K562 (cell line): ENCODE measurements around the gene BRINP2. TPM values are rescaled to one million over a fixed set of nuclear protein-coding genes. Genes with fewer than 3 reads are reported as not detected.

Experiments
- ATAC-seq: fragments of 200-7000 bp; cut with Tn5 transposase; 3 replicates; pipeline ENCODE4 v1.9.1; 2020; ENCODE audit warnings: moderate library complexity
- BruUV-seq: library from RNA; stranded (reverse); fragments of 400-500 nt; replicated peaks from 2 replicates; lab custom pipeline; 2021; lab: Mats Ljungman, UMichigan
- CTCF ChIA-PET: fragments of 300-600 bp; formaldehyde crosslinking; extraction: SDS; loops from one replicate; lab custom pipeline; 2021; ENCODE audit warnings: low intra/inter-chr PET ratio; lab: Yijun Ruan, JAX
- POLR2A ChIA-PET: fragments of 300-600, 350-650 bp; sonication (Branson Sonifier 250); formaldehyde crosslinking; extraction: SDS; loops from one replicate; lab custom pipeline; 2021; ENCODE audit warnings: antibody characterized with exemption, inconsistent platforms; lab: Yijun Ruan, JAX
- DNase-seq, 4 experiments: peaks; one replicate each; pipeline versions ENCODE4 v3.0.0 to v3.0.0-alpha.2; 2011 to 2018; ENCODE audit warnings: low spot score in 3 of 4, mixed read lengths in 3 of 4; ENCODE audit errors: extremely low read depth in 1 of 4
- FAIRE-seq: peaks from 2 replicates; lab custom pipeline; 2011; peaks lifted over from hg19 to GRCh38; lab: Jason Lieb, UNC
- H2AFZ ChIP-seq: 2 replicates; pipeline ENCODE4 v1.6.0; 2011; ENCODE audit warnings: low read depth, low read length, control low read depth, inconsistent platforms
- H3K27ac ChIP-seq: fragments of 200-600 bp; 3 replicates; pipeline ENCODE4 v1.8.0; 2011; ENCODE audit warnings: low read depth, mild to moderate bottlenecking, control low read depth, inconsistent platforms, low read length, moderate library complexity, mixed read lengths; ENCODE audit errors: extremely low read depth
- H3K27me3 ChIP-seq, 2 experiments: fragments of 300-600 bp in 1 of 2; 2 replicates in 1 of 2; 3 replicates in 1 of 2; pipeline versions ENCODE4 v1.6.0 to v1.8.0; 2011; ENCODE audit warnings: inconsistent platforms in 2 of 2, low read length in 2 of 2, mild to moderate bottlenecking in 1 of 2, mixed read lengths in 1 of 2, moderate library complexity in 1 of 2; ENCODE audit not compliant: control insufficient read depth in 2 of 2, insufficient read depth in 2 of 2
- H3K36me3 ChIP-seq: fragments of 300-600 bp; 3 replicates; pipeline ENCODE4 v1.8.0; 2011; ENCODE audit warnings: mild to moderate bottlenecking, low read length, inconsistent platforms; ENCODE audit not compliant: control insufficient read depth, insufficient read depth
- H3K4me1 ChIP-seq, 2 experiments: fragments of 200-600 bp in 1 of 2; replicated peaks in 1 of 2; 2 replicates in 1 of 2; 3 replicates in 1 of 2; pipeline versions ENCODE4 v1.5.1 to v1.8.0; 2011; ENCODE audit warnings: inconsistent platforms in 2 of 2, low read length in 2 of 2, mild to moderate bottlenecking in 1 of 2, mixed read lengths in 1 of 2, moderate library complexity in 1 of 2; ENCODE audit not compliant: control insufficient read depth in 2 of 2, insufficient read depth in 2 of 2
- H3K4me2 ChIP-seq: 2 replicates; pipeline ENCODE4 v1.6.1; 2011; ENCODE audit warnings: low read length, control low read depth, inconsistent platforms, mixed read lengths; ENCODE audit not compliant: insufficient read depth
- H3K4me3 ChIP-seq: fragments of 200-600 bp; sonication (generic), shearing (Covaris generic); 2 replicates; pipeline ENCODE4 v1.5.1; 2016; ENCODE audit warnings: control low read depth, inconsistent platforms
- H3K79me2 ChIP-seq: fragments of 200-600 bp; 3 replicates; pipeline ENCODE4 v1.8.0; 2011; ENCODE audit warnings: low read length, inconsistent platforms; ENCODE audit not compliant: control insufficient read depth, insufficient read depth
- H3K9ac ChIP-seq, 2 experiments: 2 replicates each; pipeline versions ENCODE4 v1.6.0 to v1.6.1; 2011; ENCODE audit warnings: low read depth in 2 of 2, low read length in 2 of 2, control low read depth in 1 of 2, inconsistent platforms in 1 of 2, mild to moderate bottlenecking in 1 of 2, mixed read lengths in 1 of 2; ENCODE audit not compliant: insufficient read depth in 1 of 2
- H3K9me1 ChIP-seq: one replicate; pipeline ENCODE4 v1.6.0; 2011; ENCODE audit warnings: inconsistent platforms, mild to moderate bottlenecking, low read length, moderate library complexity; ENCODE audit not compliant: control insufficient read depth, insufficient read depth
- H3K9me3 ChIP-seq: replicated peaks from 2 replicates; pipeline ENCODE4 v1.5.1; 2011; ENCODE audit warnings: low read depth, low read length, inconsistent platforms; ENCODE audit not compliant: control insufficient read depth, insufficient read depth
- H4K20me1 ChIP-seq: replicated peaks from 2 replicates; pipeline ENCODE4 v1.6.1; 2011; ENCODE audit warnings: low read length, inconsistent platforms, mixed read lengths; ENCODE audit not compliant: control insufficient read depth, insufficient read depth
- ARID4B ChIP-seq: sonication (generic); formaldehyde crosslinking; IDR thresholded peaks from 2 replicates; pipeline ENCODE4 v1.8.0; 2022; ENCODE audit warnings: mild to moderate bottlenecking, missing genetic modification reagents
- BCL6 ChIP-seq: fragments of 250-450 bp; sonication (Bioruptor Pico); IDR thresholded peaks from 2 replicates; pipeline ENCODE4 v1.4.0; 2020
- CCNT2 ChIP-seq: IDR thresholded peaks from 2 replicates; pipeline ENCODE4 v1.6.1; 2011; ENCODE audit warnings: borderline replicate concordance, low read depth, mild to moderate bottlenecking, moderate library complexity, mixed read lengths, low read length; ENCODE audit not compliant: insufficient read length; ENCODE audit errors: extremely low read depth
- E2F8 ChIP-seq: fragments of 450-650 bp; IDR thresholded peaks from 2 replicates; pipeline ENCODE4 v1.7.1; 2018; ENCODE audit warnings: mild to moderate bottlenecking, low read depth; ENCODE audit not compliant: partially characterized antibody
- GABPB2 ChIP-seq: fragments of 250-450 bp; sonication (Bioruptor Pico); conservative IDR thresholded peaks from 2 replicates; pipeline ENCODE4 v1.5.1; 2021; ENCODE audit warnings: mild to moderate bottlenecking
- GATA2 ChIP-seq: sonication (generic); formaldehyde crosslinking; IDR thresholded peaks from 2 replicates; pipeline ENCODE4 v1.4.0; 2020; ENCODE audit warnings: mild to moderate bottlenecking, missing genetic modification reagents
- HDAC1 ChIP-seq, 2 experiments: fragments of 450-650 bp; IDR thresholded peaks; 2 replicates each; pipeline ENCODE4 v1.6.1; 2016 to 2017; ENCODE audit warnings: inconsistent platforms in 1 of 2, mild to moderate bottlenecking in 1 of 2, moderate library complexity in 1 of 2
- KLF13 ChIP-seq: fragments of 450-650 bp; IDR thresholded peaks from 2 replicates; pipeline ENCODE4 v1.6.1; 2016; ENCODE audit warnings: missing genetic modification characterization, low read depth, mild to moderate bottlenecking, missing compliant biosample characterization, moderate library complexity, borderline replicate concordance
- MLX ChIP-seq, 2 experiments: fragments of 450-650 bp in 1 of 2; sonication (generic) in 1 of 2; formaldehyde crosslinking; conservative IDR thresholded peaks; 2 replicates each; pipeline versions ENCODE4 v1.4.0 to v1.8.1; 2020 to 2022; ENCODE audit warnings: mild to moderate bottlenecking in 1 of 2, missing genetic modification reagents in 1 of 2
- PHF8 ChIP-seq: fragments of 200-600 bp; sonication (generic); IDR thresholded peaks from 2 replicates; pipeline ENCODE4 v1.6.1; 2012; ENCODE audit warnings: mixed run types, mild to moderate bottlenecking, inconsistent platforms, low read length, moderate library complexity, borderline replicate concordance
- RCOR1 ChIP-seq, 2 experiments: IDR thresholded peaks; 2 replicates each; pipeline ENCODE4 v1.6.1; 2012; ENCODE audit warnings: low read depth in 2 of 2, low read length in 2 of 2, borderline replicate concordance in 1 of 2, improper control_type of control experiment in 1 of 2
- ZNF41 ChIP-seq: fragments of 250-450 bp; sonication (Bioruptor Pico); conservative IDR thresholded peaks from 2 replicates; pipeline ENCODE4 v1.4.0; 2020; ENCODE audit warnings: mild to moderate bottlenecking
- WGBS: fragments of 100-300 bp; shearing (Covaris generic); methylation state at CpG from one replicate; pipeline ENCODE4 v1.1.6; 2016; ENCODE audit warnings: low coverage, mixed read lengths; ENCODE audit not compliant: insufficient coverage; ENCODE audit errors: missing lambda C conversion rate; 5-methylcytosine and 5-hydroxymethylcytosine counted together
- in situ Hi-C: fragments of 300-500 bp; cut with MboI; formaldehyde crosslinking; loops from 4 replicates; pipeline ENCODE4 v1.15.0; 2018; ENCODE audit warnings: inconsistent platforms, mixed read lengths
- intact Hi-C: fragments of 100-400 bp; cut with micrococcal nuclease; formaldehyde crosslinking; loops from 2 replicates; pipeline ENCODE4 v1.14.2; 2022
- polyA plus RNA-seq, 8 experiments: library from polyadenylated mRNA; depleted of rRNA in 4 of 8; stranded (reverse) in 5 of 8; unstranded in 3 of 8; fragments of >200 nt; fragmentation: Nextera tagmentation in 2 of 8; fragmentation: Illumina TruSeq in 1 of 8; extraction: Ambion mirVana in 2 of 8; extraction: Trizol in 1 of 8; gene quantifications; 2 replicates each; pipeline versions ENCODE4 v1.2.1 to v1.2.3, GENCODE V29; 2011 to 2014; ENCODE audit warnings: inconsistent platforms in 1 of 8, missing spikeins in 1 of 8
- total RNA-seq, 7 experiments: library from RNA; depleted of rRNA in 6 of 7; stranded (reverse); fragments of >200 nt in 6 of 7; fragmentation: Illumina TruSeq in 2 of 7; extraction: Trizol in 2 of 7; gene quantifications; 2 replicates each; pipeline versions ENCODE4 v1.2.1 to v1.2.3, GENCODE V29; 2011 to 2021; ENCODE audit warnings: low replicate concordance in 1 of 7

The BRINP2 gene
- total and polyA plus RNA-seq, 9 of the 15 experiments (the other 6 are each of a cell fraction or from before 2014, with no cell fraction given) = not detected

GRCh38 chr1:177230228-177231016 is 59.7 kb downstream of the BRINP2 start:
- Histone ChIP-seq H4K20me1 (no peaks in the 10 kb centered on the region), H3K4me2 (no peak overlapping the region), H3K9me3 (no peaks in the 10 kb centered on the region; the same call in 1 of the 2 replicates), H3K9me1 (no peaks in the 10 kb centered on the region), H2AFZ (no peak overlapping the region), H3K79me2 (no peaks in the 10 kb centered on the region), H3K4me3 (no peak overlapping the region), H3K27me3 (no peaks in the 10 kb centered on the region), H3K9ac (no peak overlapping the region), H3K27ac (no peak overlapping the region), H3K36me3 (no peaks in the 10 kb centered on the region), H3K4me1 (no peaks in the 10 kb centered on the region)
- no peak for ATAC-seq
- in situ Hi-C loops (no loop called here), intact Hi-C loops (no loop called here)
- no TSS peak for BruUV-seq
- no peak for FAIRE-seq
- no peak for TF ChIP-seq BCL6
- TF ChIP-seq PHF8 = no peak
- no peak for TF ChIP-seq ARID4B (CRISPR knock-in tag)
- TF ChIP-seq GABPB2 (CRISPR knock-in tag) = no peak
- TF ChIP-seq HDAC1 (IDR thresholded peaks at IDR 0.05) = no peak
- TF ChIP-seq MLX (CRISPR knock-in tag; conservative IDR thresholded peaks at IDR 0.05) = no peak
- TF ChIP-seq CCNT2 = no peak
- TF ChIP-seq KLF13 (tag) = no peak
- no peak for TF ChIP-seq GATA2
- no peak for TF ChIP-seq ZNF41 (CRISPR knock-in tag)
- no peak for TF ChIP-seq RCOR1 (IDR thresholded peaks at IDR 0.05; ENCODE audit: borderline replicate concordance in 1 of 2, low read depth in 2 of 2, low read length in 2 of 2)
- TF ChIP-seq E2F8 = no peak
- 0% methylated on average over 4 of the region's 4 CpGs for WGBS
- POLR2A ChIA-PET = no interaction called here
- DNase-seq = no peak
- CTCF ChIA-PET = no interaction called here
